ENCODE results near the gene ECD.

- TF ChIP-seq GATA2 (IDR thresholded peaks at IDR 0.05; ENCODE audit: low read depth, low read length) (no peak), GATA3 (IDR thresholded peaks at IDR 0.05; ENCODE audit: low read depth, low read length) (no peak)
These were observed 41.5 kb downstream of the ECD start for GRCh38 chr10:73126343-73126742.

All from SH-SY5Y (cell line).